ENCODE measurements around the gene RBM47. TPM values are rescaled to one million over a fixed set of nuclear protein-coding genes. Genes with fewer than 3 reads are reported as not detected.
"Not testable (repeated sequence)": the region's sequence is repeated elsewhere in the genome, so short reads cannot be mapped to it uniquely, and the experiment has no call there.

The RBM47 gene
- total and polyA plus RNA-seq, 8 donors: 12.3 to 59.6 (median 32.4) TPM

GRCh38 chr4:40441430-40441829 lies 188.2 kb downstream of the RBM47 start:
- WGBS, 2 donors: 41 to 44% methylated on average over 1 of the region's 1 CpG
- no peaks in the 10 kb centered on the region for H3K27me3 ChIP-seq
- ATAC-seq: peak in 1 of 4 donors; percentile 29
- no peaks in the 10 kb centered on the region for H3K9me3 ChIP-seq
- peaks cover 0 to 17% (median 7%) of the 10 kb centered on the region in 3 donors for H3K36me3 ChIP-seq
- FAIRE-seq: no peak
- DNase-seq: no peak
- H3K4me3 ChIP-seq: no peak overlapping the region
- peaks cover 11 to 14% (median 12%) of the 10 kb centered on the region in 3 donors for H3K4me1 ChIP-seq
- H3K27ac ChIP-seq: peak overlapping the region in 2 of 4 donors; percentile 9 to 35
- intact Hi-C loops (cut with DNase I): no loop called here
- TF ChIP-seq, protein P1, sequence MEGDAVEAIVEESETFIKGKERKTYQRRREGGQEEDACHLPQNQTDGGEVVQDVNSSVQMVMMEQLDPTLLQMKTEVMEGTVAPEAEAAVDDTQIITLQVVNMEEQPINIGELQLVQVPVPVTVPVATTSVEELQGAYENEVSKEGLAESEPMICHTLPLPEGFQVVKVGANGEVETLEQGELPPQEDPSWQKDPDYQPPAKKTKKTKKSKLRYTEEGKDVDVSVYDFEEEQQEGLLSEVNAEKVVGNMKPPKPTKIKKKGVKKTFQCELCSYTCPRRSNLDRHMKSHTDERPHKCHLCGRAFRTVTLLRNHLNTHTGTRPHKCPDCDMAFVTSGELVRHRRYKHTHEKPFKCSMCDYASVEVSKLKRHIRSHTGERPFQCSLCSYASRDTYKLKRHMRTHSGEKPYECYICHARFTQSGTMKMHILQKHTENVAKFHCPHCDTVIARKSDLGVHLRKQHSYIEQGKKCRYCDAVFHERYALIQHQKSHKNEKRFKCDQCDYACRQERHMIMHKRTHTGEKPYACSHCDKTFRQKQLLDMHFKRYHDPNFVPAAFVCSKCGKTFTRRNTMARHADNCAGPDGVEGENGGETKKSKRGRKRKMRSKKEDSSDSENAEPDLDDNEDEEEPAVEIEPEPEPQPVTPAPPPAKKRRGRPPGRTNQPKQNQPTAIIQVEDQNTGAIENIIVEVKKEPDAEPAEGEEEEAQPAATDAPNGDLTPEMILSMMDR (IDR thresholded peaks at IDR 0.05): no peak

DNA sequence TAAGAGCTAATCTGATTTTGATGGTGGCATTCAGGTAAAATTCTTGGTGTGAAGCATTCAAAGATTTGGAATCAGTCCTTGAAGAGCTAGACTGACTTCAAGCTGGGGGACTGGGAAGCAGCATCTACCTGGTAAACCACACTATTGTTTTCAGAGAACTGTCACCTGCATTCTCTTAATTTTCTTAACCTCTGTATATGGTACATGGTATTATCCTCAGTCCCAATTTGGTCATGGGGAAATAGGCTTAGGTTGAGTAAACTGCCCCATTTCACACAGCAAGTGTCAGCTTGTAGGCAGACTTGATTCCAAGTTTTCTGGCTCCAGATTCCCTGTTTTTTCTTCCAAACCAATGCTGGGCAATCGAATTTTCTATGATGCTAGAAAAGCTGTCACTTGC lies 190.1 kb downstream of the RBM47 start:
- H3K27ac ChIP-seq: no peak overlapping the region
- FAIRE-seq: no peak
- H3K27me3 ChIP-seq: no peaks in the 10 kb centered on the region
- no peaks in the 10 kb centered on the region for H3K9me3 ChIP-seq
- H3K36me3 ChIP-seq: peaks cover 0 to 17% (median 7%) of the 10 kb centered on the region in 3 donors
- no peak for ATAC-seq
- 19 to 32% methylated on average over 1 of the region's 1 CpG for WGBS, 2 donors
- peaks cover 6 to 12% (median 7%) of the 10 kb centered on the region in 3 donors for H3K4me1 ChIP-seq
- H3K4me3 ChIP-seq: no peak overlapping the region
- no peak for DNase-seq
- intact Hi-C loops (cut with DNase I): no loop called here
- TF ChIP-seq, protein P1 (IDR thresholded peaks at IDR 0.05): no peak

DNA sequence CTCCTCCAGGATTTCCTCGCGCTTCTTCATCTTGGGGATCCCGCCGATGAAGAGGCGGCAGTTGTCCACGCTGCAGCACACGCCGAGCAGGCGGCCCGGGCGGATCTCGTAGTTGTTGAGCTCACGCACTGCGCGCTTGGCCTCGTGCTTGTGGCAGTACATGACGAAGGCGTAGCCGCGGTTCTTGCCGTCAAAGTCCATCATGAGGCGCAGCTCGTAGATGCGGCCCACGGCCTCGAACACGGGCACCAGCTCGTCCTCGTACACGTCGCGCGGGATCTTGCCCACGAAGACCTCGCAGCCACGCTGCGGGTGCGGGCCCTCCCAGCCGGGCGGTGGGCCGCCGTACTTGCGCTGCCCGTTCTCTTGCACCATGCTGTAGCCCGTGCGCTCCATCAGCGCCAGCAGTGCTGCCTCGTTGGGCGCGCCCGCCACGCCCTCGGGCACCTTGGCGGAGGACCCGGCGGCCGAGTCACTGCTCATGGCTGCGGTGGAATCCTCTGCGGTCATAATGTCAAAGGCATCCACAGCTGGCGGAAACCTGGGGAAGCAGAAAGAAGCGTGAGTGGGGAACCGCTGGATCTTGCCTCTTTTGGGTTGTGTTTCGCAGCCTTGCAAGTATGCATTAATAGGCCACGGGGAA lies 191.2 kb downstream of the RBM47 start:
- H3K4me3 ChIP-seq: no peak overlapping the region
- ATAC-seq (no peak), FAIRE-seq (no peak), DNase-seq (peak in 2 of 6 donors; percentile 30 to 67)
- H3K27ac ChIP-seq: no peak overlapping the region
- H3K4me1 ChIP-seq: peaks cover 6 to 12% (median 7%) of the 10 kb centered on the region in 3 donors
- intact Hi-C loops (cut with DNase I): no loop called here
- no peaks in the 10 kb centered on the region for H3K27me3 ChIP-seq
- 96 to 98% methylated on average over 64 of the region's 64 CpGs for WGBS, 2 donors
- TF ChIP-seq, protein P1 (IDR thresholded peaks at IDR 0.05): no peak
- no peaks in the 10 kb centered on the region for H3K9me3 ChIP-seq
- H3K36me3 ChIP-seq: peaks cover 0 to 17% (median 7%) of the 10 kb centered on the region in 3 donors

GRCh38 chr4:40437741-40438383 lies 191.8 kb downstream of the RBM47 start:
- DNase-seq: peak in 1 of 6 donors; percentile 67

DNA sequence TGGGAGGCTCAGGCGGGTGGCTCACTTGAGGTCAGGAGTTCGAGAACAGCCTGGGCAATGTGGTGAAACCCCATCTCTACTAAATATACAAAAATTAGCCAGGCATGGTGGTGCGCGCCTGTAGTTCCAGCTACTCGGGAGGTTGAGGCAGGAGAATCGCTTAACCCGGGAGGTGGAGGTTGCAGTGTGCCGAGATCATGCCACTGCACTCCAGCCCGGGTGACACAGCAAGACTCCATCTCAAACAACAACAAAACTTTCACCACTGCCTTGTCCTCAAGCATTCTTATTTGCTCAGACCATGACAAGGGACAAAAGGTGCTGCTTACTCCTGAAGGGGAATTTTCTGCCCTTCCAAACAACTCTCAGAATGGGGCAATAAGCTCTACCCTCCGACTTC lies 194.4 kb downstream of the RBM47 start:
- intact Hi-C loops (cut with DNase I); H3K27me3 ChIP-seq; H3K27ac ChIP-seq; H3K9me3 ChIP-seq; FAIRE-seq; DNase-seq; H3K4me1 ChIP-seq; H3K4me3 ChIP-seq; ATAC-seq: not testable (repeated sequence)
- 94% methylated on average over 10 of the region's 10 CpGs for WGBS, 2 donors
- H3K36me3 ChIP-seq: peaks cover 3 to 34% (median 11%) of the 10 kb centered on the region in 3 donors

More at GRCh38 chr4:40437741-40438383, 191.8 kb downstream of the RBM47 start:
- Histone ChIP-seq H3K36me3 (peaks cover 0 to 19% (median 11%) of the 10 kb centered on the region in 3 donors), H3K4me3 (no peak overlapping the region), H3K27me3 (no peaks in the 10 kb centered on the region), H3K9me3 (no peaks in the 10 kb centered on the region), H3K4me1 (peaks cover 6 to 12% (median 7%) of the 10 kb centered on the region in 3 donors), H3K27ac (no peak overlapping the region)
- intact Hi-C loops (cut with DNase I): no loop called here
- FAIRE-seq (no peak), ATAC-seq (no peak)
- WGBS, 2 donors: 97 to 99% methylated on average over 59 of the region's 59 CpGs
- TF ChIP-seq, protein P1 (IDR thresholded peaks at IDR 0.05): no peak

All from pancreas (tissue), 10 donors.